Renal pelvis (tissue), 12 donors: Measurements from ENCODE around the gene BARD1. TPM values are rescaled to one million over a fixed set of nuclear protein-coding genes. Genes with fewer than 3 reads are reported as not detected.
"Not testable (repeated sequence)": the region's sequence is repeated elsewhere in the genome, so short reads cannot be mapped to it uniquely, and the experiment has no call there.

Experiments
- DNase-seq: peaks from one replicate; pipeline ENCODE4 v3.0.0-alpha.2; 2013
- long read RNA-seq, 16 experiments: transcript quantifications; one replicate each; lab custom pipeline, GENCODE V29; 2026
- polyA plus RNA-seq, 3 donors: library from polyadenylated mRNA; unstranded; fragments of 120-200 nt; gene quantifications; one replicate each; pipeline ENCODE4 v1.2.1, GENCODE V29; 2013; ENCODE audit not compliant: insufficient read length in 3 of 3

The BARD1 gene
- 10 to 100 TPM; 21.4 to 23.0 (median 22.9) TPM for polyA plus RNA-seq
- long read RNA-seq, donor 1, full-length matches to known transcripts: 3 of 3 reads
- long read RNA-seq, donor 1, partial matches to known transcripts: 0 of 3 reads
- long read RNA-seq, donor 1, other reads (novel, unspliced or antisense): 0 of 3 reads
- long read RNA-seq, donor 2, full-length matches to known transcripts: 2 of 2 reads
- long read RNA-seq, donor 2, partial matches to known transcripts: 0 of 2 reads
- long read RNA-seq, donor 2, other reads (novel, unspliced or antisense): 0 of 2 reads
- long read RNA-seq, donor 3, full-length matches to known transcripts: 3 of 3 reads
- long read RNA-seq, donor 3, partial matches to known transcripts: 0 of 3 reads
- long read RNA-seq, donor 3, other reads (novel, unspliced or antisense): 0 of 3 reads
- long read RNA-seq, donor 4, full-length matches to known transcripts: 2 of 2 reads
- long read RNA-seq, donor 4, partial matches to known transcripts: 0 of 2 reads
- long read RNA-seq, donor 4, other reads (novel, unspliced or antisense): 0 of 2 reads
- long read RNA-seq, donor 5, full-length matches to known transcripts: 5 of 5 reads
- long read RNA-seq, donor 5, partial matches to known transcripts: 0 of 5 reads
- long read RNA-seq, donor 5, other reads (novel, unspliced or antisense): 0 of 5 reads
- long read RNA-seq, donor 6, partial matches to known transcripts: 0 of 2 reads
- long read RNA-seq, donor 6, other reads (novel, unspliced or antisense): 0 of 2 reads
- long read RNA-seq, donor 7, full-length matches to known transcripts: 2 of 2 reads
- long read RNA-seq, donor 7, partial matches to known transcripts: 0 of 2 reads
- long read RNA-seq, donor 7, other reads (novel, unspliced or antisense): 0 of 2 reads
- long read RNA-seq, donor 8: 0 reads
- long read RNA-seq, donor 9, full-length matches to known transcripts: 2 of 2 reads
- long read RNA-seq, donor 9, partial matches to known transcripts: 0 of 2 reads
- long read RNA-seq, donor 9, other reads (novel, unspliced or antisense): 0 of 2 reads
- long read RNA-seq, donor 10, full-length matches to known transcripts: 7 of 7 reads
- long read RNA-seq, donor 10, partial matches to known transcripts: 0 of 7 reads
- long read RNA-seq, donor 10, other reads (novel, unspliced or antisense): 0 of 7 reads
- long read RNA-seq, donor 11, full-length matches to known transcripts: 1 of 1 reads
- long read RNA-seq, donor 11, partial matches to known transcripts: 0 of 1 reads
- long read RNA-seq, donor 11, other reads (novel, unspliced or antisense): 0 of 1 reads
- long read RNA-seq, donor 12, full-length matches to known transcripts: 2 of 2 reads
- long read RNA-seq, donor 12, partial matches to known transcripts: 0 of 2 reads
- long read RNA-seq, donor 12, other reads (novel, unspliced or antisense): 0 of 2 reads
- long read RNA-seq, donor 13: 0 reads
- long read RNA-seq, donor 14: 0 reads
- long read RNA-seq, donor 15, full-length matches to known transcripts: 2 of 2 reads
- long read RNA-seq, donor 15, partial matches to known transcripts: 0 of 2 reads
- long read RNA-seq, donor 15, other reads (novel, unspliced or antisense): 0 of 2 reads
- long read RNA-seq, donor 16, full-length matches to known transcripts: 3 of 3 reads
- long read RNA-seq, donor 16, partial matches to known transcripts: 0 of 3 reads
- long read RNA-seq, donor 16, other reads (novel, unspliced or antisense): 0 of 3 reads

GRCh38 chr2:214808981-214809750 lies at the start of gene BARD1:
BARD1 (minus strand) TSS chr2:214809683; CDS start chr2:214809569, 114 bp downstream.
- DNase-seq: peak; percentile 47

- no peak for DNase-seq
Observed at GRCh38 chr2:214856137-214856536, 46.7 kb upstream of the BARD1 start.

DNA sequence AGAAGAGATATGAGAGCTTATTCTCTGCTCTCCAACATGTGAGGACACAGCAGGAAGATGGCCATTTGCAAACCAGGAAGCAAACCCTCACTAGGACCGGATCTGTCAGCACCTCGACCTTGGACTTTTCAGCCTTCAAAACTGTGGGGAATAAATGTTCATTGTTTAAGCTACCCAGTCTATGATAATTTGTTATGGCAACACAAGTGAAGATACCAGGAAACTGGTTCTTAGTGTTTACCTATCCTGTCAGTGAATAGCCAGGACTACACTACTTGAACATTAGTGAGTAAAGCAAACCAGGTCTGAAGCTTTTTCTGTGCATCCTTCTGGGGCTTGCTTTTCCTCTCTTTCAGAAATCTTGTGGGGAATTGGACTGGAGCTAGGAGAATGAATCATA lies 44.4 kb upstream of the BARD1 start:
- no peak for DNase-seq

GRCh38 chr2:214843823-214844222 lies 34.3 kb upstream of the BARD1 start:
- DNase-seq: no peak

- no peak for DNase-seq
Observed at GRCh38 chr2:214839464-214839863, 30.0 kb upstream of the BARD1 start.

DNA sequence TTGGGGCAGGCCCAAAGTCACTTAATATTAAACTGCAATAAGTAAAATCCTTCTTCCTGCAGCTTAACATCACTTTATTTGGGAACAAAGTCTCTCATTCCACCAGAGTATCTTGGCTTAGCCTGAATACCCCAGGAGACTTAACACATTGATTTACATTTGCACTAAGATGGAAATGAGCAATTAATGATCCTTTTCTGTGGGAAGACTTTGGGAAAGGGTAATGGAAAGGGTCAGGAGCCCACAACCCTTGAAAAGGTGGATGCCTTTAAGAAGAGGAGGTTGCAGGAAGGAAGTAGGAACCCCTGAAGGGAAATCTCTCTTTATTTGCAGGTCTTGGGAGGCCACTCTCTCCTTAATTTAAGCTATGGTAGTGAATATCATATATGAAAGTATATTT lies 28.0 kb upstream of the BARD1 start:
- no peak for DNase-seq

- DNase-seq: no peak
Observed at GRCh38 chr2:214836568-214836967, 27.1 kb upstream of the BARD1 start.

DNA sequence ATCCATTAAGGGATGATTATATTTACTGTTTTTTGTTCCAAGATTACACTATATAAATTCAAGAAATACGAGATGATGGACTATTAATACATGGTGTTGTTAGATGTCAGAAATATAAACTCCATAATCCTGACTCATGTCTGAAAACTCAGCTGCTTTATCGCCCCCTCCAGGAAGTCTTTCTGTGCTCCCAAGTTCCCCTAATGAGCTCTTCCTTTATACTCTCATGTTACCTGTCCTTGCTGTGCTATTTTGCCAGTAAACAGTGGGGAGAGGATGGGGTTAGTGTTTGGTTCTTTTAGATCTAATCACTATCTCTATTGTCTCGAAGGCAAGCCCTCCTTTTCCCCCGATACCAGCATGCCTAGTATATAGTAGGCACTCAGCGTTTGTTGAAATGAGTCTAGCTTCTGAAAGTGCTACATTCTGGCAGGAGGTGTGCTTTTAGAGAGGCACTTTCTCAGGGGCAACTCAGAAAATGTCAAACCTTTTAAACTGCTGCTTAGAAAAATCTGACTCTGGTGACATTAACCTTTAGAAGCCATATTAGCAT lies 21.4 kb upstream of the BARD1 start:
- no peak for DNase-seq

DNA sequence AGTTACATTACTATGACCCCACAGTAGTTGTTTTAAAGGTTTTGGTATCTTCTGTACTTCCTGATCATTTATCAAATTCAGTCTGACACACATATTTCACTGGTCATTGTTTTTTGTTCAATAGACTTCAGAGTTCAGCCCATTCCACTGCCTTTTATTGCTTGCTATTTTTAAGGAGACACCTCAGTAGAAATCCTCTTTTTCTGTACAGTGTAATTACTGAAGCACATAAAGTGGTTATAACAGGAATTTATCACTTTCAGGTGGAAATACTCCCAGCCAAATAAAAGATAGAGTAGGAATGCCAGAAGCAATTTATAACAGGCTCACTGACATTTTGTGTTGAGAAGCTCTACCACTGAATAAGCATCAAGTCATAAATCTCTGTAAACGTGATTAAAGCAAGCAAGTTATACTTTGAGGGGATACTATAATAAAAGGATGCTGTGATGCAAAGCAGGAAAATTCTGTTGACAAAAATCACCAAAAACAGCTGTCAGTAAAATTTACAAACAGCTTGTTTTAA lies 6.6 kb upstream of the BARD1 start:
- DNase-seq: peak; percentile 22

- no peak for DNase-seq
Observed at GRCh38 chr2:214810671-214811070, 1.2 kb upstream of the BARD1 start.

DNA sequence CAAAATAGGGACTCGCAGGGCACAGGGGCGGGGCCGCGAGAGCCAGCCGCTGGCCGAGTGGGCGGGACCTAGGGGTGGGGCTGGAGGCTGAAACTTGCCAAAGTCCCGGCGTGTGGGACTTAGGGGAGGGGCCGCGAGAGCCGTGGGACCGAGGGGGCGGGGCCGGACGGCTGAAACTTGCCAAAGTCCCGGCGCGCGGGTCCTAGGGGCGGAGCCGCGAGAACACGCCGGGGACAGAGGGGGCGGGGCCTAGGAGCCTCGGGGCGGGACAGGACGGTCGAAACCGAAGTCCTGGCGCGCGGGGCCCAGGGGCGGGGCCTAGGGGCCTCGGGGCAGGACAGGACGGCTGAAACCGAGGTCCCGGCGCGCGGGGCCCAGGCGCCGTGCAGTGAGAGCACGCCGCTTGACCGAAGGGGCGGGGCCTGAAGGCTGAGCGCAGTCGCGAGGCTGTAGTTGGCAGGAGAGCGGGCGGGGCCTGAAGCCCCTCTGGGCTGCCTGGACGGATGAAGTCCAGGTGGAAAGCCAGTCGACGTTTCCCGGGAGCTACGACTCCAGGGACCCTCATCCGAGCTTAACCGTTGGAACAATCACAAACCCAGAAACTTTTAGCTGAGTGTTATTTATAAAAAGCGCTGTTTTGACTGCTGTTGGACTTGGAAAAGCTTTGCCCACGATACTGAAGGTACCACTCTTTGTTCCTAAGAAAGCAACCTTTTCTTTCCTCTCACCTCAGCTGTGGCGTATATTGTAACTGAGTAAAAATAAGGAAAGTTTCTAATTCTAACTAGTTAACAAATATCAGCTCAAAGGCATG lies 475 bp upstream of the BARD1 start:
- DNase-seq: peak; percentile 98

GRCh38 chr2:214807653-214808052 lies 1.8 kb downstream of the BARD1 start:
- peak; percentile 3 for DNase-seq

GRCh38 chr2:214801768-214802397 lies 7.6 kb downstream of the BARD1 start:
- DNase-seq: no peak

GRCh38 chr2:214801068-214801467 lies 8.4 kb downstream of the BARD1 start:
- no peak for DNase-seq

- DNase-seq: no peak
Observed at GRCh38 chr2:214800180-214800579, 9.3 kb downstream of the BARD1 start.

DNA sequence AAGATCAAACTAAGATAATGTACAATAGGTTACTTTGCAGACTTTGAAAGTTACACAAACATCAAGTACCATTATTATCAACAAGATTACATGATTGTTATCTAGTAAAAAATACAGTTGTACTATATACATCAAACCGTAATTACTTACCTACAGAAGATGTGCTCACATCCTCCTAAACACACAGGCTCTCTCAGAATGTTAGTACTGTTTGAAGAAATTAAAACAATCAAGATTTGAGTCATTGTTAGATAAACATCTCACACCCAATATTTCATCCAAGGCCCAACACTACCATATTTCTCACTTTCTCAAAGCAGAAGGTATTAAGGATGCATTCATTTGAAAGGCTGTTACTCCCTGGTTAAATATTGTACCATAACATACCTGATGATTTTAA lies 12.6 kb downstream of the BARD1 start:
- no peak for DNase-seq

- DNase-seq: not testable (repeated sequence)
Observed at GRCh38 chr2:214783181-214783580, 26.3 kb downstream of the BARD1 start.

GRCh38 chr2:214782671-214783070 lies 26.8 kb downstream of the BARD1 start:
- no peak for DNase-seq
